Measurements from ENCODE around the gene MED26. TPM values are rescaled to one million over a fixed set of nuclear protein-coding genes. Genes with fewer than 3 reads are reported as not detected.

Gene MED26
- total RNA-seq, 1 donor from 2014 or later: 11.3 TPM

GRCh38 chr19:16584248-16585093 is 43.5 kb downstream of the MED26 start:
- no peaks in the 10 kb centered on the region for H3K36me3 ChIP-seq
- H3K9me3 ChIP-seq: no peaks in the 10 kb centered on the region
- H3K27me3 ChIP-seq: no peaks in the 10 kb centered on the region
- H3K27ac ChIP-seq: peak overlapping the region; percentile 59
- intact Hi-C loops (cut with DNase I): no loop called here
- H3K4me1 ChIP-seq: peaks cover 89% of the 10 kb centered on the region
- H3K4me3 ChIP-seq: peak overlapping the region in 1 of 2 donors; percentile 8
- TF ChIP-seq CTCF (IDR thresholded peaks at IDR 0.05) (no peak), POLR2AphosphoS5 (IDR thresholded peaks at IDR 0.05; ENCODE audit: insufficient read depth in 1 of 2, low read depth in 1 of 2) (peak; percentile 66 to 83), POLR2A (IDR thresholded peaks at IDR 0.05) (peak in 1 of 2 donors; percentile 41)
- DNase-seq (ENCODE audit: extremely low spot score in 2 of 2): no peak

- no peak for DNase-seq (ENCODE audit: extremely low spot score in 2 of 2)
- H3K27me3 ChIP-seq: no peaks in the 10 kb centered on the region
- no peaks in the 10 kb centered on the region for H3K9me3 ChIP-seq
- H3K27ac ChIP-seq: no peak overlapping the region
- intact Hi-C loops (cut with DNase I): no loop called here
- H3K4me3 ChIP-seq: no peak overlapping the region
- peaks cover 0 to 10% of the 10 kb centered on the region in 2 donors for H3K36me3 ChIP-seq
- TF ChIP-seq POLR2AphosphoS5 (IDR thresholded peaks at IDR 0.05; ENCODE audit: insufficient read depth in 1 of 2, low read depth in 1 of 2): no peak
- TF ChIP-seq CTCF (IDR thresholded peaks at IDR 0.05): no peak
- TF ChIP-seq POLR2A (IDR thresholded peaks at IDR 0.05): no peak
- H3K4me1 ChIP-seq: peaks cover 71% of the 10 kb centered on the region
Observed at GRCh38 chr19:16582486-16583261, 45.3 kb downstream of the MED26 start.

GRCh38 chr19:16581971-16582343 is 46.0 kb downstream of the MED26 start:
- H3K9me3 ChIP-seq: no peaks in the 10 kb centered on the region
- TF ChIP-seq POLR2AphosphoS5 (IDR thresholded peaks at IDR 0.05; ENCODE audit: insufficient read depth in 1 of 2, low read depth in 1 of 2) (no peak), POLR2A (IDR thresholded peaks at IDR 0.05) (no peak), CTCF (IDR thresholded peaks at IDR 0.05) (no peak)
- no peak for DNase-seq (ENCODE audit: extremely low spot score in 2 of 2)
- H3K27ac ChIP-seq: no peak overlapping the region
- no peak overlapping the region for H3K4me3 ChIP-seq
- no peaks in the 10 kb centered on the region for H3K27me3 ChIP-seq
- H3K4me1 ChIP-seq: peaks cover 64% of the 10 kb centered on the region
- H3K36me3 ChIP-seq: peaks cover 0 to 16% of the 10 kb centered on the region in 2 donors
- intact Hi-C loops (cut with DNase I): no loop called here

- H3K36me3 ChIP-seq: peaks cover 0 to 22% of the 10 kb centered on the region in 2 donors
- H3K4me3 ChIP-seq: no peak overlapping the region
- H3K27ac ChIP-seq: peak overlapping the region; percentile 3
- intact Hi-C loops (cut with DNase I): no loop called here
- peaks cover 58% of the 10 kb centered on the region for H3K4me1 ChIP-seq
- DNase-seq (ENCODE audit: extremely low spot score in 2 of 2): no peak
- H3K27me3 ChIP-seq: no peaks in the 10 kb centered on the region
- H3K9me3 ChIP-seq: no peaks in the 10 kb centered on the region
- TF ChIP-seq CTCF (IDR thresholded peaks at IDR 0.05): no peak
- no peak for TF ChIP-seq POLR2AphosphoS5 (IDR thresholded peaks at IDR 0.05; ENCODE audit: insufficient read depth in 1 of 2, low read depth in 1 of 2)
- TF ChIP-seq POLR2A (IDR thresholded peaks at IDR 0.05): no peak
Observed at GRCh38 chr19:16581145-16581970, 46.6 kb downstream of the MED26 start.

Data from vagina (tissue), 2 donors.